ENCODE results near the gene DAGLB.
"Not testable (repeated sequence)": the region's sequence is repeated elsewhere in the genome, so short reads cannot be mapped to it uniquely, and the experiment has no call there.

DAGLB gene

GRCh38 chr7:6447581-6448199 is at the start of gene DAGLB:
DAGLB (minus strand) TSS chr7:6447954; CDS start chr7:6447842, 112 bp downstream.
- peak; percentile 95 for DNase-seq

GRCh38 chr7:6497637-6497905 is 49.8 kb upstream of the DAGLB start:
- no peak for DNase-seq

- no peak for DNase-seq
These were observed 49.3 kb upstream of the DAGLB start for GRCh38 chr7:6496842-6497636.

GRCh38 chr7:6495597-6496262 is 48.0 kb upstream of the DAGLB start:
- DNase-seq = no peak

- DNase-seq = no peak
These were observed 46.6 kb upstream of the DAGLB start for GRCh38 chr7:6494365-6494764.

- no peak for DNase-seq
These were observed 43.4 kb upstream of the DAGLB start for GRCh38 chr7:6491194-6491593.

- no peak for DNase-seq
These were observed 41.9 kb upstream of the DAGLB start for GRCh38 chr7:6489612-6490011.

- no peak for DNase-seq
These were observed 39.4 kb upstream of the DAGLB start for GRCh38 chr7:6487184-6487545.

- DNase-seq = no peak
These were observed 38.9 kb upstream of the DAGLB start for GRCh38 chr7:6486438-6487183.

GRCh38 chr7:6482743-6483119 is 35.0 kb upstream of the DAGLB start:
- no peak for DNase-seq

- no peak for DNase-seq
These were observed 34.6 kb upstream of the DAGLB start for GRCh38 chr7:6482307-6482706.

- DNase-seq = no peak
These were observed 33.7 kb upstream of the DAGLB start for GRCh38 chr7:6481445-6481844.

- DNase-seq = no peak
These were observed 32.5 kb upstream of the DAGLB start for GRCh38 chr7:6480323-6480660.

GRCh38 chr7:6479067-6479466 is 31.3 kb upstream of the DAGLB start:
- DNase-seq = no peak

GRCh38 chr7:6478186-6478585 is 30.4 kb upstream of the DAGLB start:
- no peak for DNase-seq

GRCh38 chr7:6477318-6477660 is 29.5 kb upstream of the DAGLB start:
- no peak for DNase-seq

- DNase-seq = no peak
These were observed 29.0 kb upstream of the DAGLB start for GRCh38 chr7:6476596-6477317.

- DNase-seq = no peak
These were observed 27.9 kb upstream of the DAGLB start for GRCh38 chr7:6475433-6476186.

- DNase-seq = no peak
These were observed 18.1 kb upstream of the DAGLB start for GRCh38 chr7:6465862-6466261.

GRCh38 chr7:6463609-6464008 is 15.9 kb upstream of the DAGLB start:
- not testable (repeated sequence) for DNase-seq

GRCh38 chr7:6461946-6462550 is 14.3 kb upstream of the DAGLB start:
- DNase-seq = no peak

- DNase-seq = no peak
These were observed 13.3 kb upstream of the DAGLB start for GRCh38 chr7:6460990-6461584.
